ENCODE results near the gene PDZRN3.

GRCh38 chr3:73608456-73609314, 16.1 kb downstream of the PDZRN3 start:
- TF ChIP-seq CTCF (CRISPR knock-in tag; IDR thresholded peaks at IDR 0.05) (no peak), SSRP1 (CRISPR knock-in tag; IDR thresholded peaks at IDR 0.05) (no peak), ZNF232 (CRISPR knock-in tag; IDR thresholded peaks at IDR 0.05; ENCODE audit: borderline replicate concordance) (no peak), ZNF747 (CRISPR knock-in tag; IDR thresholded peaks at IDR 0.05; ENCODE audit: borderline replicate concordance) (no peak), JUN (CRISPR knock-in tag; IDR thresholded peaks at IDR 0.05) (no peak), HMG20B (CRISPR knock-in tag; conservative IDR thresholded peaks at IDR 0.05) (no peak), SP1 (IDR thresholded peaks at IDR 0.05) (no peak), SP1 (CRISPR knock-in tag; IDR thresholded peaks at IDR 0.05) (no peak), XRCC5 (optimal IDR thresholded peaks at IDR 0.05; ENCODE audit: low read length) (no peak), ZBTB14 (CRISPR knock-in tag; IDR thresholded peaks at IDR 0.05) (no peak), ZSCAN20 (CRISPR knock-in tag; IDR thresholded peaks at IDR 0.05; ENCODE audit: borderline replicate concordance) (no peak), ZZZ3 (CRISPR knock-in tag; IDR thresholded peaks at IDR 0.05; ENCODE audit: borderline replicate concordance) (no peak)

All from HepG2 (cell line).